Measurements from ENCODE around the gene MSRB1.
"Not testable (repeated sequence)": the region's sequence is repeated elsewhere in the genome, so short reads cannot be mapped to it uniquely, and the experiment has no call there.

The MSRB1 gene

GRCh38 chr16:1966460-1966859 lies 23.5 kb upstream of the MSRB1 start, which contains the start of gene RNF151:
TSS of gene RNF151 (plus strand) at chr16:1966856. CDS start at chr16:1966882, 26 bp downstream.
- TF ChIP-seq CTCF (conservative IDR thresholded peaks at IDR 0.05; ENCODE audit: low read depth) = no peak
- CTCF ChIA-PET = interaction anchor here (0.6 kb wide), 2 partner anchors 37 to 120 kb away, joined by 3 to 5 read pairs; no protein-coding TSS in a partner anchor
- H3K27ac ChIP-seq = peak within 1 kb of the TSS; percentile 94
- no peak for DNase-seq (ENCODE audit: low spot score)
- POLR2A ChIA-PET (ENCODE audit: low non-redundant PET) = interaction anchor here (0.7 kb wide), 1 partner anchor 10 kb away, joined by 3 read pairs; no protein-coding TSS in a partner anchor

GRCh38 chr16:1965396-1966001 lies 22.5 kb upstream of the MSRB1 start:
- DNase-seq (ENCODE audit: low spot score) = no peak
- CTCF ChIA-PET = interaction anchor here (0.6 to 0.7 kb wide), 2 partner anchors 29 to 46 kb away, joined by 3 read pairs; no protein-coding TSS in a partner anchor
- POLR2A ChIA-PET (ENCODE audit: low non-redundant PET) = interaction anchor here (0.5 to 1.9 kb wide), 6 partner anchors 13 to 82 kb away, joined by 3 to 8 read pairs (median 3); partner anchors contain the start of gene GFER
- peak overlapping the region; percentile 94 for H3K27ac ChIP-seq
- TF ChIP-seq CTCF (conservative IDR thresholded peaks at IDR 0.05; ENCODE audit: low read depth) = no peak

GRCh38 chr16:1964506-1965395 lies 21.8 kb upstream of the MSRB1 start, which contains the start of gene RPS2:
TSS of gene RPS2 (minus strand) at chr16:1964826. CDS start at chr16:1964625, 201 bp downstream.
- ChIA-PET POLR2A (ENCODE audit: low non-redundant PET) (interaction anchor here (0.5 to 1.9 kb wide), 8 partner anchors 13 to 82 kb away, joined by 3 to 8 read pairs (median 3); partner anchors contain the start of gene GFER), CTCF (interaction anchor here (0.7 kb wide), 1 partner anchor 46 kb away, joined by 3 read pairs; no protein-coding TSS in a partner anchor)
- H3K27ac ChIP-seq = peak within 1 kb of the TSS; percentile 94
- DNase-seq (ENCODE audit: low spot score) = peak; percentile 98
- no peak for TF ChIP-seq CTCF (conservative IDR thresholded peaks at IDR 0.05; ENCODE audit: low read depth)

GRCh38 chr16:1963806-1964505 lies 21.0 kb upstream of the MSRB1 start:
- H3K27ac ChIP-seq = peak overlapping the region; percentile 94
- ChIA-PET CTCF (no interaction called here), POLR2A (ENCODE audit: low non-redundant PET) (interaction anchor here (0.5 to 1.9 kb wide), 6 partner anchors 12 to 1204 kb away, joined by 3 to 8 read pairs (median 3); no protein-coding TSS in a partner anchor)
- no peak for DNase-seq (ENCODE audit: low spot score)
- TF ChIP-seq CTCF (conservative IDR thresholded peaks at IDR 0.05; ENCODE audit: low read depth) = no peak

- DNase-seq (ENCODE audit: low spot score); POLR2A ChIA-PET (ENCODE audit: low non-redundant PET); CTCF ChIA-PET: not testable (repeated sequence)
- peak overlapping the region; percentile 94 for H3K27ac ChIP-seq
Observed at GRCh38 chr16:1962161-1963153, 19.5 kb upstream of the MSRB1 start.

GRCh38 chr16:1961651-1962067 lies 18.7 kb upstream of the MSRB1 start:
- ChIA-PET POLR2A (ENCODE audit: low non-redundant PET) (no interaction called here), CTCF (no interaction called here)
- no peak for DNase-seq (ENCODE audit: low spot score)
- peak overlapping the region; percentile 94 for H3K27ac ChIP-seq
- no peak for TF ChIP-seq CTCF (conservative IDR thresholded peaks at IDR 0.05; ENCODE audit: low read depth)
